HCT116 (cell line): ENCODE results near the gene PLXNC1. TPM values are rescaled to one million over a fixed set of nuclear protein-coding genes. Genes with fewer than 3 reads are reported as not detected.

Experiments used
- ATAC-seq: fragments of 200-7000 bp; cut with Tn5 transposase; 2 replicates; pipeline ENCODE4 v1.9.1; 2020; ENCODE audit warnings: mild to moderate bottlenecking, moderate library complexity
- BruUV-seq: library from RNA; stranded (reverse); fragments of 400-500 nt; replicated peaks from 2 replicates; lab custom pipeline; 2021; lab: Mats Ljungman, UMichigan
- CTCF ChIA-PET: fragments of 300-600 bp; sonication (Branson Sonifier 250); formaldehyde crosslinking; loops from one replicate; lab custom pipeline; 2021; ENCODE audit warnings: antibody characterized with exemption; lab: Charles Lee
- POLR2A ChIA-PET: fragments of 300-600, 350-600 bp; sonication (Branson Sonifier 250); formaldehyde crosslinking; loops from one replicate; lab custom pipeline; 2021; ENCODE audit warnings: antibody characterized with exemption; lab: Charles Lee
- RAD21 ChIA-PET, 2 experiments: fragments of 300-600 bp; sonication (Branson Sonifier 250); formaldehyde crosslinking; loops; one replicate each; lab custom pipeline; 2023; ENCODE audit warnings: low total read pairs in 2 of 2; ENCODE audit not compliant: uncharacterized antibody in 2 of 2, unreplicated experiment in 2 of 2, low non-redundant PET in 1 of 2; lab: Charles Lee
- DNase-seq: peaks from one replicate; pipeline ENCODE4 v3.0.0-alpha.2; 2010; ENCODE audit warnings: low read depth, low spot score
- H2AFZ ChIP-seq: fragments of 200-600 bp; shearing (Covaris generic), sonication (generic); 2 replicates; pipeline ENCODE4 v1.6.1; 2017; ENCODE audit warnings: low read depth, mixed run types, mixed read lengths, antibody characterized with exemption, low read length; ENCODE audit not compliant: poor library complexity, severe bottlenecking
- H3K27ac ChIP-seq: 2 replicates; pipeline ENCODE4 v1.5.1; 2012; ENCODE audit warnings: low read depth, low read length
- H3K27me3 ChIP-seq: fragments of 200-600 bp; sonication (generic); 2 replicates; pipeline ENCODE4 v1.6.1; 2016; ENCODE audit warnings: mixed run types, low read length, mixed read lengths; ENCODE audit not compliant: insufficient read depth
- H3K36me3 ChIP-seq, 2 experiments: fragments of 200-500 bp in 1 of 2; fragments of 200-600 bp in 1 of 2; sonication (Bioruptor generic) in 1 of 2; sonication (generic) in 1 of 2; 2 replicates each; pipeline versions ENCODE4 v1.5.1 to v1.6.1; 2014 to 2016; ENCODE audit warnings: low read length in 2 of 2, inconsistent platforms in 1 of 2, mixed read lengths in 1 of 2, mixed run types in 1 of 2; ENCODE audit not compliant: insufficient read depth in 2 of 2, control insufficient read depth in 1 of 2
- H3K4me1 ChIP-seq, 2 experiments: fragments of 200-600 bp in 1 of 2; sonication (generic) in 1 of 2; 2 replicates each; pipeline versions ENCODE4 v1.5.1 to v1.6.1; 2012 to 2017; ENCODE audit warnings: low read length in 2 of 2, inconsistent platforms in 1 of 2, mild to moderate bottlenecking in 1 of 2, mixed read lengths in 1 of 2, mixed run types in 1 of 2, moderate library complexity in 1 of 2; ENCODE audit not compliant: insufficient read depth in 2 of 2, control insufficient read depth in 1 of 2
- H3K4me2 ChIP-seq: fragments of 200-600 bp; sonication (generic); 2 replicates; pipeline ENCODE4 v1.6.1; 2017; ENCODE audit warnings: mixed run types, low read length, mixed read lengths
- H3K4me3 ChIP-seq, 2 experiments: fragments of 200-600 bp in 1 of 2; sonication (generic) in 1 of 2; replicated peaks in 1 of 2; 2 replicates each; pipeline ENCODE4 v1.5.1; 2011 to 2016; ENCODE audit warnings: low read length in 2 of 2, control low read depth in 1 of 2, low read depth in 1 of 2, mild to moderate bottlenecking in 1 of 2, mixed read lengths in 1 of 2, mixed run types in 1 of 2
- H3K79me2 ChIP-seq: fragments of 200-600 bp; sonication (generic); 2 replicates; pipeline ENCODE4 v1.6.1; 2017; ENCODE audit warnings: mild to moderate bottlenecking, mixed run types, low read length, moderate library complexity, mixed read lengths; ENCODE audit not compliant: insufficient read depth
- H3K9ac ChIP-seq: fragments of 200-600 bp; sonication (generic); 2 replicates; pipeline ENCODE4 v1.6.1; 2016; ENCODE audit warnings: low read length, mixed read lengths
- H3K9me2 ChIP-seq: fragments of 200-600 bp; sonication (generic), shearing (Covaris generic); 2 replicates; pipeline ENCODE4 v1.6.1; 2017; ENCODE audit warnings: mixed run types, mild to moderate bottlenecking, moderate library complexity; ENCODE audit not compliant: insufficient read depth
- H3K9me3 ChIP-seq, 2 experiments: fragments of 200-500 bp in 1 of 2; fragments of 200-600 bp in 1 of 2; sonication (Bioruptor generic) in 1 of 2; sonication (generic) in 1 of 2; 2 replicates each; pipeline ENCODE4 v1.6.1; 2014 to 2017; ENCODE audit warnings: low read length in 2 of 2, mixed read lengths in 2 of 2, inconsistent platforms in 1 of 2, low read depth in 1 of 2, mild to moderate bottlenecking in 1 of 2, mixed run types in 1 of 2, moderate library complexity in 1 of 2; ENCODE audit not compliant: control insufficient read depth in 1 of 2, insufficient read depth in 1 of 2
- H4K20me1 ChIP-seq: fragments of 200-600 bp; sonication (generic), shearing (Covaris generic); 2 replicates; pipeline ENCODE4 v1.6.1; 2017; ENCODE audit warnings: mixed run types, mild to moderate bottlenecking, moderate library complexity; ENCODE audit not compliant: insufficient read depth
- ATF3 ChIP-seq: IDR thresholded peaks from 2 replicates; pipeline ENCODE4 v1.6.1; 2012
- CBX3 ChIP-seq: IDR thresholded peaks from 2 replicates; pipeline ENCODE4 v1.6.1; 2012; ENCODE audit warnings: low read depth
- CEBPB ChIP-seq: IDR thresholded peaks from 2 replicates; pipeline ENCODE4 v1.6.1; 2012; ENCODE audit warnings: low read depth
- CTCF ChIP-seq, 3 experiments: fragments of 200-600 bp in 1 of 3; sonication (generic) in 1 of 3; IDR thresholded peaks in 2 of 3; conservative IDR thresholded peaks in 1 of 3; 2 replicates each; pipeline ENCODE4 v1.5.1; 2012 to 2017; ENCODE audit warnings: low read depth in 2 of 3, low read length in 2 of 3, antibody characterized with exemption in 1 of 3, borderline replicate concordance in 1 of 3, control low read depth in 1 of 3, mild to moderate bottlenecking in 1 of 3, mixed read lengths in 1 of 3, mixed run types in 1 of 3, moderate library complexity in 1 of 3; ENCODE audit not compliant: insufficient read depth in 1 of 3
- EGR1 ChIP-seq: IDR thresholded peaks from 2 replicates; pipeline ENCODE4 v1.6.1; 2012; ENCODE audit warnings: low read depth
- EZH2 ChIP-seq: fragments of 200-600 bp; sonication (generic); IDR thresholded peaks from 2 replicates; pipeline ENCODE4 v1.6.1; 2017; ENCODE audit warnings: antibody characterized with exemption, mixed run types
- EZH2phosphoT487 ChIP-seq: fragments of 200-600 bp; IDR thresholded peaks from 2 replicates; pipeline ENCODE4 v1.6.1; 2018; ENCODE audit warnings: antibody characterized with exemption, borderline replicate concordance
- FOSL1 ChIP-seq: IDR thresholded peaks from 2 replicates; pipeline ENCODE4 v1.6.1; 2012; ENCODE audit warnings: low read depth
- JUND ChIP-seq: IDR thresholded peaks from 2 replicates; pipeline ENCODE4 v1.6.1; 2012
- MAX ChIP-seq: IDR thresholded peaks from 2 replicates; pipeline ENCODE4 v1.6.1; 2012
- POLR2A ChIP-seq: IDR thresholded peaks from 2 replicates; pipeline ENCODE4 v1.7.0; 2011; ENCODE audit warnings: borderline replicate concordance; ENCODE audit not compliant: insufficient read depth, insufficient read length; ENCODE audit errors: extremely low read depth
- POLR2AphosphoS5 ChIP-seq: IDR thresholded peaks from 2 replicates; pipeline ENCODE4 v1.6.1; 2011; ENCODE audit warnings: mild to moderate bottlenecking, low read depth, low read length, moderate library complexity
- RAD21 ChIP-seq: IDR thresholded peaks from 2 replicates; pipeline ENCODE4 v1.6.1; 2012; ENCODE audit warnings: low read depth, mild to moderate bottlenecking
- REST ChIP-seq: IDR thresholded peaks from 2 replicates; pipeline ENCODE4 v1.6.1; 2012; ENCODE audit warnings: low read depth
- SRF ChIP-seq: IDR thresholded peaks from 2 replicates; pipeline ENCODE4 v1.6.1; 2012; ENCODE audit warnings: low read depth
- TCF7L2 ChIP-seq: IDR thresholded peaks from 2 replicates; pipeline ENCODE4 v1.7.0; 2011; ENCODE audit warnings: borderline replicate concordance, inconsistent platforms; ENCODE audit not compliant: insufficient read depth, insufficient read length; ENCODE audit errors: extremely low read depth
- YY1 ChIP-seq: IDR thresholded peaks from 2 replicates; pipeline ENCODE4 v1.6.1; 2011; ENCODE audit warnings: low read length, low read depth, moderate library complexity, mild to moderate bottlenecking; ENCODE audit not compliant: insufficient replicate concordance; ENCODE audit errors: extremely low read depth
- ZBTB33 ChIP-seq: IDR thresholded peaks from 2 replicates; pipeline ENCODE4 v1.6.1; 2011; ENCODE audit warnings: mild to moderate bottlenecking, low read length, moderate library complexity; ENCODE audit not compliant: insufficient replicate concordance; ENCODE audit errors: extremely low read depth
- intact Hi-C: fragments of 100-400 bp; cut with micrococcal nuclease; formaldehyde crosslinking; loops from 2 replicates; pipeline ENCODE4 v1.10.0; 2022
- total RNA-seq: library from RNA; stranded (reverse); gene quantifications from one replicate; pipeline ENCODE4 v1.2.1, GENCODE V29; 2021; ENCODE audit not compliant: unreplicated experiment

Gene PLXNC1
- total RNA-seq, 1 experiment from 2014 or later = 0.25 TPM

GRCh38 chr12:94205822-94206221, 57.4 kb downstream of the PLXNC1 start:
- Histone ChIP-seq H3K4me1 (no peaks in the 10 kb centered on the region), H3K79me2 (no peaks in the 10 kb centered on the region), H4K20me1 (no peaks in the 10 kb centered on the region), H3K27me3 (no peaks in the 10 kb centered on the region), H3K4me3 (no peak overlapping the region), H2AFZ (no peak overlapping the region), H3K9ac (no peak overlapping the region), H3K4me2 (no peak overlapping the region)
- CTCF ChIA-PET = interaction anchor here (0.7 kb wide), 1 partner anchor 940 kb away, joined by 3 read pairs; no protein-coding TSS in a partner anchor
- RAD21 ChIA-PET = no interaction called here
- POLR2A ChIA-PET = no interaction called here
- DNase-seq = no peak
- BruUV-seq = no TSS peak
- ATAC-seq = no peak
- TF ChIP-seq TCF7L2 (no peak), CEBPB (no peak), POLR2A (no peak), ZBTB33 (no peak), POLR2AphosphoS5 (no peak), JUND (no peak), ATF3 (no peak), SRF (no peak), FOSL1 (no peak), EZH2phosphoT487 (no peak), CBX3 (no peak), YY1 (no peak), CTCF (IDR thresholded peaks at IDR 0.05 in 2 of 3, conservative IDR thresholded peaks at IDR 0.05 in 1 of 3; ENCODE audit: borderline replicate concordance in 1 of 3, insufficient read depth in 1 of 3, low read depth in 2 of 3, low read length in 2 of 3) (no peak), MAX (no peak), REST (no peak), EGR1 (no peak), RAD21 (no peak), EZH2 (no peak)
- TF ChIP-seq, all 23 proteins: peak for 0
- Histone ChIP-seq H3K36me3 (no peaks in the 10 kb centered on the region), H3K9me2 (no peaks in the 10 kb centered on the region), H3K9me3 (no peaks in the 10 kb centered on the region), H3K27ac (no peak overlapping the region)
- intact Hi-C loops = no loop called here
